HCT116 (cell line): Measurements from ENCODE around the gene NACC2. TPM values are rescaled to one million over a fixed set of nuclear protein-coding genes. Genes with fewer than 3 reads are reported as not detected.

ENCODE experiments used
- ATAC-seq: fragments of 200-7000 bp; cut with Tn5 transposase; 2 replicates; pipeline ENCODE4 v1.9.1; 2020; ENCODE audit warnings: mild to moderate bottlenecking, moderate library complexity
- BruUV-seq: library from RNA; stranded (reverse); fragments of 400-500 nt; replicated peaks from 2 replicates; lab custom pipeline; 2021; lab: Mats Ljungman, UMichigan
- CTCF ChIA-PET: fragments of 300-600 bp; sonication (Branson Sonifier 250); formaldehyde crosslinking; loops from one replicate; lab custom pipeline; 2021; ENCODE audit warnings: antibody characterized with exemption; lab: Charles Lee
- POLR2A ChIA-PET: fragments of 300-600, 350-600 bp; sonication (Branson Sonifier 250); formaldehyde crosslinking; loops from one replicate; lab custom pipeline; 2021; ENCODE audit warnings: antibody characterized with exemption; lab: Charles Lee
- RAD21 ChIA-PET, 2 experiments: fragments of 300-600 bp; sonication (Branson Sonifier 250); formaldehyde crosslinking; loops; one replicate each; lab custom pipeline; 2023; ENCODE audit warnings: low total read pairs in 2 of 2; ENCODE audit not compliant: uncharacterized antibody in 2 of 2, unreplicated experiment in 2 of 2, low non-redundant PET in 1 of 2; lab: Charles Lee
- DNase-seq: peaks from one replicate; pipeline ENCODE4 v3.0.0-alpha.2; 2010; ENCODE audit warnings: low read depth, low spot score
- H2AFZ ChIP-seq: fragments of 200-600 bp; shearing (Covaris generic), sonication (generic); 2 replicates; pipeline ENCODE4 v1.6.1; 2017; ENCODE audit warnings: low read depth, mixed run types, mixed read lengths, antibody characterized with exemption, low read length; ENCODE audit not compliant: poor library complexity, severe bottlenecking
- H3K27ac ChIP-seq: 2 replicates; pipeline ENCODE4 v1.5.1; 2012; ENCODE audit warnings: low read depth, low read length
- H3K27me3 ChIP-seq: fragments of 200-600 bp; sonication (generic); 2 replicates; pipeline ENCODE4 v1.6.1; 2016; ENCODE audit warnings: mixed run types, low read length, mixed read lengths; ENCODE audit not compliant: insufficient read depth
- H3K36me3 ChIP-seq, 2 experiments: fragments of 200-500 bp in 1 of 2; fragments of 200-600 bp in 1 of 2; sonication (Bioruptor generic) in 1 of 2; sonication (generic) in 1 of 2; 2 replicates each; pipeline versions ENCODE4 v1.5.1 to v1.6.1; 2014 to 2016; ENCODE audit warnings: low read length in 2 of 2, inconsistent platforms in 1 of 2, mixed read lengths in 1 of 2, mixed run types in 1 of 2; ENCODE audit not compliant: insufficient read depth in 2 of 2, control insufficient read depth in 1 of 2
- H3K4me1 ChIP-seq, 2 experiments: fragments of 200-600 bp in 1 of 2; sonication (generic) in 1 of 2; 2 replicates each; pipeline versions ENCODE4 v1.5.1 to v1.6.1; 2012 to 2017; ENCODE audit warnings: low read length in 2 of 2, inconsistent platforms in 1 of 2, mild to moderate bottlenecking in 1 of 2, mixed read lengths in 1 of 2, mixed run types in 1 of 2, moderate library complexity in 1 of 2; ENCODE audit not compliant: insufficient read depth in 2 of 2, control insufficient read depth in 1 of 2
- H3K4me2 ChIP-seq: fragments of 200-600 bp; sonication (generic); 2 replicates; pipeline ENCODE4 v1.6.1; 2017; ENCODE audit warnings: mixed run types, low read length, mixed read lengths
- H3K4me3 ChIP-seq, 2 experiments: fragments of 200-600 bp in 1 of 2; sonication (generic) in 1 of 2; replicated peaks in 1 of 2; 2 replicates each; pipeline ENCODE4 v1.5.1; 2011 to 2016; ENCODE audit warnings: low read length in 2 of 2, control low read depth in 1 of 2, low read depth in 1 of 2, mild to moderate bottlenecking in 1 of 2, mixed read lengths in 1 of 2, mixed run types in 1 of 2
- H3K79me2 ChIP-seq: fragments of 200-600 bp; sonication (generic); 2 replicates; pipeline ENCODE4 v1.6.1; 2017; ENCODE audit warnings: mild to moderate bottlenecking, mixed run types, low read length, moderate library complexity, mixed read lengths; ENCODE audit not compliant: insufficient read depth
- H3K9ac ChIP-seq: fragments of 200-600 bp; sonication (generic); 2 replicates; pipeline ENCODE4 v1.6.1; 2016; ENCODE audit warnings: low read length, mixed read lengths
- H3K9me2 ChIP-seq: fragments of 200-600 bp; sonication (generic), shearing (Covaris generic); 2 replicates; pipeline ENCODE4 v1.6.1; 2017; ENCODE audit warnings: mixed run types, mild to moderate bottlenecking, moderate library complexity; ENCODE audit not compliant: insufficient read depth
- H3K9me3 ChIP-seq, 2 experiments: fragments of 200-500 bp in 1 of 2; fragments of 200-600 bp in 1 of 2; sonication (Bioruptor generic) in 1 of 2; sonication (generic) in 1 of 2; 2 replicates each; pipeline ENCODE4 v1.6.1; 2014 to 2017; ENCODE audit warnings: low read length in 2 of 2, mixed read lengths in 2 of 2, inconsistent platforms in 1 of 2, low read depth in 1 of 2, mild to moderate bottlenecking in 1 of 2, mixed run types in 1 of 2, moderate library complexity in 1 of 2; ENCODE audit not compliant: control insufficient read depth in 1 of 2, insufficient read depth in 1 of 2
- H4K20me1 ChIP-seq: fragments of 200-600 bp; sonication (generic), shearing (Covaris generic); 2 replicates; pipeline ENCODE4 v1.6.1; 2017; ENCODE audit warnings: mixed run types, mild to moderate bottlenecking, moderate library complexity; ENCODE audit not compliant: insufficient read depth
- ATF3 ChIP-seq: IDR thresholded peaks from 2 replicates; pipeline ENCODE4 v1.6.1; 2012
- CEBPB ChIP-seq: IDR thresholded peaks from 2 replicates; pipeline ENCODE4 v1.6.1; 2012; ENCODE audit warnings: low read depth
- CTCF ChIP-seq, 3 experiments: fragments of 200-600 bp in 1 of 3; sonication (generic) in 1 of 3; IDR thresholded peaks in 2 of 3; conservative IDR thresholded peaks in 1 of 3; 2 replicates each; pipeline ENCODE4 v1.5.1; 2012 to 2017; ENCODE audit warnings: low read depth in 2 of 3, low read length in 2 of 3, antibody characterized with exemption in 1 of 3, borderline replicate concordance in 1 of 3, control low read depth in 1 of 3, mild to moderate bottlenecking in 1 of 3, mixed read lengths in 1 of 3, mixed run types in 1 of 3, moderate library complexity in 1 of 3; ENCODE audit not compliant: insufficient read depth in 1 of 3
- EGR1 ChIP-seq: IDR thresholded peaks from 2 replicates; pipeline ENCODE4 v1.6.1; 2012; ENCODE audit warnings: low read depth
- EZH2 ChIP-seq: fragments of 200-600 bp; sonication (generic); IDR thresholded peaks from 2 replicates; pipeline ENCODE4 v1.6.1; 2017; ENCODE audit warnings: antibody characterized with exemption, mixed run types
- POLR2A ChIP-seq: IDR thresholded peaks from 2 replicates; pipeline ENCODE4 v1.7.0; 2011; ENCODE audit warnings: borderline replicate concordance; ENCODE audit not compliant: insufficient read depth, insufficient read length; ENCODE audit errors: extremely low read depth
- RAD21 ChIP-seq: IDR thresholded peaks from 2 replicates; pipeline ENCODE4 v1.6.1; 2012; ENCODE audit warnings: low read depth, mild to moderate bottlenecking
- SIN3A ChIP-seq: IDR thresholded peaks from 2 replicates; pipeline ENCODE4 v1.6.1; 2012; ENCODE audit warnings: low read depth
- SP1 ChIP-seq: IDR thresholded peaks from 2 replicates; pipeline ENCODE4 v1.6.1; 2012; ENCODE audit warnings: low read depth
- SRF ChIP-seq: IDR thresholded peaks from 2 replicates; pipeline ENCODE4 v1.6.1; 2012; ENCODE audit warnings: low read depth
- TCF7L2 ChIP-seq: IDR thresholded peaks from 2 replicates; pipeline ENCODE4 v1.7.0; 2011; ENCODE audit warnings: borderline replicate concordance, inconsistent platforms; ENCODE audit not compliant: insufficient read depth, insufficient read length; ENCODE audit errors: extremely low read depth
- YY1 ChIP-seq: IDR thresholded peaks from 2 replicates; pipeline ENCODE4 v1.6.1; 2011; ENCODE audit warnings: low read length, low read depth, moderate library complexity, mild to moderate bottlenecking; ENCODE audit not compliant: insufficient replicate concordance; ENCODE audit errors: extremely low read depth
- ZBTB33 ChIP-seq: IDR thresholded peaks from 2 replicates; pipeline ENCODE4 v1.6.1; 2011; ENCODE audit warnings: mild to moderate bottlenecking, low read length, moderate library complexity; ENCODE audit not compliant: insufficient replicate concordance; ENCODE audit errors: extremely low read depth
- intact Hi-C: fragments of 100-400 bp; cut with micrococcal nuclease; formaldehyde crosslinking; loops from 2 replicates; pipeline ENCODE4 v1.10.0; 2022
- total RNA-seq: library from RNA; stranded (reverse); gene quantifications from one replicate; pipeline ENCODE4 v1.2.1, GENCODE V29; 2021; ENCODE audit not compliant: unreplicated experiment

NACC2 gene
- total RNA-seq, 1 experiment from 2014 or later: 27.8 TPM

GRCh38 chr9:136053757-136054142 is 41.3 kb downstream of the NACC2 start:
- H3K36me3 ChIP-seq: peaks cover 4 to 7% of the 10 kb centered on the region in 2 experiments; a peak in 2 of 4 replicates
- DNase-seq (no peak), ATAC-seq (no peak)
- 0 out of 4 replicates have a peak overlapping the region, but pooled peaks of 1 of the 2 experiments have one; percentile 56 for H3K4me3 ChIP-seq
- RAD21 ChIA-PET: no interaction called here
- H4K20me1 ChIP-seq: no peaks in the 10 kb centered on the region
- H3K9me2 ChIP-seq: no peaks in the 10 kb centered on the region
- H3K27ac ChIP-seq: peak overlapping the region; percentile 98
- peaks cover 74% of the 10 kb centered on the region for H3K79me2 ChIP-seq
- POLR2A ChIA-PET: interaction anchor here (0.6 kb wide), 1 partner anchor 43 kb away, joined by 4 read pairs; no protein-coding TSS in a partner anchor
- TF ChIP-seq CEBPB (no peak), RAD21 (no peak), SP1 (no peak), POLR2A (no peak), EGR1 (no peak), SIN3A (no peak), CTCF (IDR thresholded peaks at IDR 0.05 in 2 of 3, conservative IDR thresholded peaks at IDR 0.05 in 1 of 3; ENCODE audit: borderline replicate concordance in 1 of 3, insufficient read depth in 1 of 3, low read depth in 2 of 3, low read length in 2 of 3) (no peak), ATF3 (no peak), YY1 (no peak), EZH2 (no peak), ZBTB33 (no peak), SRF (no peak), TCF7L2 (no peak)
- no TSS peak for BruUV-seq
- H3K4me2 ChIP-seq: peak overlapping the region; percentile 86
- intact Hi-C loops: no loop called here
- no peaks in the 10 kb centered on the region for H3K27me3 ChIP-seq
- no peaks in the 10 kb centered on the region for H3K9me3 ChIP-seq
- peak overlapping the region; percentile 49 for H3K9ac ChIP-seq
- no peak overlapping the region for H2AFZ ChIP-seq
- CTCF ChIA-PET: no interaction called here
- peaks cover 48 to 65% of the 10 kb centered on the region in 2 experiments for H3K4me1 ChIP-seq
